Cardiac septum (tissue), 1 donor: ENCODE results near the gene ST6GALNAC3. TPM values are rescaled to one million over a fixed set of nuclear protein-coding genes. Genes with fewer than 3 reads are reported as not detected.

Source experiments
- DNase-seq: peaks from one replicate; pipeline ENCODE4 v3.0.0-alpha.2; 2020; ENCODE audit warnings: low spot score
- intact Hi-C: fragments of 100-400 bp; cut with DNase I; formaldehyde crosslinking; loops from one replicate; pipeline ENCODE4 v1.14.0; 2022
- total RNA-seq: library from RNA; stranded (reverse); fragmentation: NEBNext Ultra II Directional; extraction: Animal tissue kit (Norgen Biotek cat#: 25700); gene quantifications from one replicate; pipeline ENCODE4 v1.2.1, GENCODE V29; 2021
- donor health status: DM: no; HTN: no; CAD: no.

The ST6GALNAC3 gene
- total RNA-seq, 1 donor from 2014 or later: 4.1 TPM

- intact Hi-C loops: no loop called here
- no peak for DNase-seq
Measured at GRCh38 chr1:76682138-76682537, 607.6 kb downstream of the ST6GALNAC3 start.

Other genes starting within 250 kb of the ST6GALNAC3 start
- not detected for gene ASB17, start 142.3 kb upstream of the ST6GALNAC3 start, total RNA-seq